Uterus (tissue), 2 donors: ENCODE data around the gene SMIM44.

ENCODE experiments used
- CTCF ChIP-seq, 4 experiments: fragments of 200-600 bp in 2 of 4; fragments of 450-650 bp in 2 of 4; sonication (generic) in 2 of 4; IDR thresholded peaks; one replicate each; pipeline ENCODE4 v1.5.1; 2016 to 2019; ENCODE audit warnings: antibody characterized with exemption in 4 of 4, mild to moderate bottlenecking in 2 of 4, moderate library complexity in 1 of 4
- POLR2A ChIP-seq, 2 donors: fragments of 450-650 bp; IDR thresholded peaks; one replicate each; pipeline ENCODE4 v1.6.1; 2016; ENCODE audit warnings: antibody characterized with exemption in 2 of 2, mild to moderate bottlenecking in 1 of 2, moderate library complexity in 1 of 2

- no peak for TF ChIP-seq CTCF (IDR thresholded peaks at IDR 0.05)
- TF ChIP-seq POLR2A (IDR thresholded peaks at IDR 0.05): no peak
These were observed 23.4 kb upstream of the SMIM44 start for GRCh38 chr19:3506384-3507340.
